ENCODE measurements around the gene LUC7L.

GRCh38 chr16:253833-254232, 24.6 kb upstream of the LUC7L start:
- TF ChIP-seq POLR2A (IDR thresholded peaks at IDR 0.05): no peak
- TF ChIP-seq CTCF (IDR thresholded peaks at IDR 0.05): no peak

Data from uterus (tissue), 2 donors.